ENCODE data around the gene IQCB1. TPM values are rescaled to one million over a fixed set of nuclear protein-coding genes. Genes with fewer than 3 reads are reported as not detected.
"Not testable (repeated sequence)": the region's sequence is repeated elsewhere in the genome, so short reads cannot be mapped to it uniquely, and the experiment has no call there.

IQCB1 gene
- total and polyA plus RNA-seq, 2 of the 8 experiments (the other 6 are each of a cell fraction or from before 2014, with no cell fraction given), result 21.7 to 31.2 TPM

DNA sequence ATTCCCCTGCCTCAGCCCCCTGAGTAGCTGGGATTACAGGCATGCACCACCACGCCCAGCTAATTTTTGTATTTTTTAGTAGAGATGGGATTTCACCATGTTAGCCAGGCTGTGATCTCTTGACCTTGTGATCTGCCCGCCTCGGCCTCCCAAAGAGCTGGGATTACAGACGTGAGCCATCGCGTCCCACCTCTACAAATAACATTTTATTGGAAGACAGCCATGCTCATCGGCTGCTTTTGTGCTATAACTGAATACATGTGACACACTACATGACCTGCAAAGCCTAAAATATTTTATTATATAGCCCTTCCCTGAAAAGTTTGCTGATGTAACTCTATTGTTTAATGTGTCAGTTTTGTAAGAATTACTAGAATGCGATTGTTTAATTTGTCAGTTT lies 52.1 kb downstream of the IQCB1 start:
- H3K23me2 ChIP-seq (ENCODE audit: low read depth, low read length); H2BK5ac ChIP-seq (ENCODE audit: low read depth, low read length); FAIRE-seq; H3K4me1 ChIP-seq (replicated peaks in 1 of 4; ENCODE audit: control insufficient read depth in 3 of 4, insufficient read depth in 4 of 4, low read length in 3 of 4); H2BK20ac ChIP-seq (ENCODE audit: low read length); H3K4me2 ChIP-seq (ENCODE audit: insufficient read depth in 1 of 2, low read depth in 2 of 2, low read length in 2 of 2); H4K91ac ChIP-seq (replicated peaks; ENCODE audit: insufficient read length, low read length); H3K27ac ChIP-seq (ENCODE audit: low read depth, low read length); H3K9ac ChIP-seq (replicated peaks in 1 of 4; ENCODE audit: extremely low read depth in 1 of 4, low read depth in 3 of 4, low read length in 3 of 4); H3K56ac ChIP-seq (replicated peaks; ENCODE audit: insufficient read length, low read depth, low read length); H2BK120ac ChIP-seq (replicated peaks; ENCODE audit: low read depth, low read length); H2BK12ac ChIP-seq (ENCODE audit: low read depth, low read length); H3K79me1 ChIP-seq (ENCODE audit: low read depth, low read length); H3K23ac ChIP-seq (ENCODE audit: insufficient read length); H3K4ac ChIP-seq (replicated peaks; ENCODE audit: insufficient read length, low read depth, low read length); H3K18ac ChIP-seq (ENCODE audit: extremely low read depth, low read length); H4K5ac ChIP-seq (ENCODE audit: insufficient read length, low read depth, low read length); H4K20me1 ChIP-seq (replicated peaks in 1 of 2; ENCODE audit: control insufficient read depth in 1 of 2, insufficient read depth in 2 of 2, low read length in 2 of 2); H3K27me3 ChIP-seq (replicated peaks in 1 of 4; ENCODE audit: control insufficient read depth in 3 of 4, extremely low read depth in 1 of 4, insufficient read depth in 3 of 4, low read length in 3 of 4); DNase-seq (ENCODE audit: low read depth in 1 of 2, low spot score in 2 of 2); CTCF ChIA-PET (ENCODE audit: partially characterized antibody); H3K14ac ChIP-seq (ENCODE audit: insufficient read length); H3K9me3 ChIP-seq (ENCODE audit: insufficient read depth in 2 of 2, low read depth in 1 of 2, low read length in 1 of 2); H2AK5ac ChIP-seq (ENCODE audit: low read depth, low read length); H2BK15ac ChIP-seq (ENCODE audit: low read length); H4K8ac ChIP-seq (ENCODE audit: extremely low read depth, insufficient read depth, low read length); H2AFZ ChIP-seq (ENCODE audit: low read length); H3K4me3 ChIP-seq (ENCODE audit: extremely low read depth in 1 of 4, insufficient read depth in 2 of 4, low read depth in 3 of 4, low read length in 4 of 4); H3K79me2 ChIP-seq (ENCODE audit: control insufficient read depth in 1 of 2, insufficient read depth in 2 of 2, low read length in 2 of 2); POLR2A ChIA-PET (ENCODE audit: partially characterized antibody): not testable (repeated sequence)
- WGBS, 2 experiments (ENCODE audit: extremely low coverage in 1 of 2, insufficient coverage in 1 of 2, insufficient read length in 1 of 2, insufficient replicate concordance in 2 of 2, low coverage in 1 of 2, low lambda C conversion rate in 2 of 2, missing lambda C conversion rate in 1 of 2), result 90% methylated on average over 8 of the region's 8 CpGs; no CpG with 5 or more reads in 1 of the 2 experiments
- H3K36me3 ChIP-seq (ENCODE audit: control insufficient read depth in 2 of 4, insufficient read depth in 4 of 4, low read length in 3 of 4), result peaks cover 0 to 48% (median 21%) of the 10 kb centered on the region in 4 experiments; a peak in 6 of 8 replicates
